ENCODE results near the gene STK32C.

DNA sequence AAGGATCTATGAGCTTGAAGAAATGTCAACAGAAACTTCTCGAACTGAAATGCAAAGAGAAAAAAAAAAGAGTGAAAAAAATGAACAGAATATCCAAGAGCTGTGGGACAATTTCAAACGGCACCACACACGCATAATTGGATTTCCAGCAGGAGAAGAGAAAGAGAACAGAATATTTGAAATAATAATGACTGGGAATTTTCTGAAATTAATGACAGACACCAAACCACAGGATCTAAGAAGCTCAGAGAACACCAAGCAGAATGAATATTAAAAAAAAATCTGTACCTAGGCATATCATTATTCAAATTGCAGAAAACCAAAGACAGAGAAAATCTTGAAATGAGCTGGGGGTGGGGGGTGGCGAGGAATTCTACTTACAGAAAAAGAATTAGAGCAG lies 93.8 kb downstream of the STK32C start:
- TF ChIP-seq, protein P1, sequence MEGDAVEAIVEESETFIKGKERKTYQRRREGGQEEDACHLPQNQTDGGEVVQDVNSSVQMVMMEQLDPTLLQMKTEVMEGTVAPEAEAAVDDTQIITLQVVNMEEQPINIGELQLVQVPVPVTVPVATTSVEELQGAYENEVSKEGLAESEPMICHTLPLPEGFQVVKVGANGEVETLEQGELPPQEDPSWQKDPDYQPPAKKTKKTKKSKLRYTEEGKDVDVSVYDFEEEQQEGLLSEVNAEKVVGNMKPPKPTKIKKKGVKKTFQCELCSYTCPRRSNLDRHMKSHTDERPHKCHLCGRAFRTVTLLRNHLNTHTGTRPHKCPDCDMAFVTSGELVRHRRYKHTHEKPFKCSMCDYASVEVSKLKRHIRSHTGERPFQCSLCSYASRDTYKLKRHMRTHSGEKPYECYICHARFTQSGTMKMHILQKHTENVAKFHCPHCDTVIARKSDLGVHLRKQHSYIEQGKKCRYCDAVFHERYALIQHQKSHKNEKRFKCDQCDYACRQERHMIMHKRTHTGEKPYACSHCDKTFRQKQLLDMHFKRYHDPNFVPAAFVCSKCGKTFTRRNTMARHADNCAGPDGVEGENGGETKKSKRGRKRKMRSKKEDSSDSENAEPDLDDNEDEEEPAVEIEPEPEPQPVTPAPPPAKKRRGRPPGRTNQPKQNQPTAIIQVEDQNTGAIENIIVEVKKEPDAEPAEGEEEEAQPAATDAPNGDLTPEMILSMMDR (IDR thresholded peaks at IDR 0.05): no peak
- TF ChIP-seq EZH2 (IDR thresholded peaks at IDR 0.05; ENCODE audit: borderline replicate concordance, insufficient read depth, low read depth, low read length, poor library complexity, severe bottlenecking): no peak

Measured in B cell (primary cell).